Activated T-helper 1 cell treated with anti-CD3 and anti-CD28 coated beads, Interleukin-12 subunit alpha, Interleukin-12 subunit beta, Interleukin-2, Interleukin-4 antibody, amounts not matched to agents 30 ng/mL and 10 ng/mL and 1 ng/mL, durations not matched to agents 14 hours and 24 hours and 36 hours (primary cell): ENCODE measurements around the gene INPP5A. TPM values are rescaled to one million over a fixed set of nuclear protein-coding genes. Genes with fewer than 3 reads are reported as not detected.

Experiments used
- DNase-seq: peaks from one replicate; pipeline ENCODE4 v3.0.0; 2021; ENCODE audit warnings: low spot score
- H3K27ac Mint-ChIP-seq: one replicate; pipeline ENCODE4 v1.8.0; 2021; ENCODE audit warnings: mild to moderate bottlenecking, mixed read lengths
- H3K27me3 Mint-ChIP-seq: one replicate; pipeline ENCODE4 v1.8.0; 2022; ENCODE audit warnings: mild to moderate bottlenecking, moderate library complexity, mixed read lengths; ENCODE audit not compliant: insufficient read depth
- H3K36me3 Mint-ChIP-seq: one replicate; pipeline ENCODE4 v1.8.0; 2021; ENCODE audit warnings: low read depth, mixed read lengths
- H3K4me1 Mint-ChIP-seq: one replicate; pipeline ENCODE4 v1.8.0; 2021; ENCODE audit warnings: low read depth, mixed read lengths
- H3K4me3 Mint-ChIP-seq: one replicate; pipeline ENCODE4 v1.8.0; 2021; ENCODE audit warnings: mild to moderate bottlenecking, moderate library complexity, mixed read lengths
- H3K9me3 Mint-ChIP-seq: one replicate; pipeline ENCODE4 v1.8.0; 2021; ENCODE audit warnings: mixed read lengths
- intact Hi-C: fragments of 100-400 bp; cut with micrococcal nuclease; formaldehyde crosslinking; loops from one replicate; pipeline ENCODE4 v1.15.1; 2024
- total RNA-seq: library from RNA; stranded (reverse); gene quantifications from 2 replicates; pipeline ENCODE4 v1.2.3, GENCODE V29; 2022

The INPP5A gene
- total RNA-seq, 1 donor from 2014 or later: 13.4 TPM

- Mint-ChIP-seq H3K27ac (no peak overlapping the region), H3K9me3 (peaks cover 18% of the 10 kb centered on the region), H3K4me1 (no peaks in the 10 kb centered on the region), H3K4me3 (no peak overlapping the region), H3K27me3 (no peaks in the 10 kb centered on the region), H3K36me3 (peaks cover 34% of the 10 kb centered on the region)
- intact Hi-C loops: no loop called here
- DNase-seq: no peak
Observed at GRCh38 chr10:132705943-132706342, 168.4 kb downstream of the INPP5A start.

GRCh38 chr10:132706701-132707100, 169.1 kb downstream of the INPP5A start:
- Mint-ChIP-seq H3K36me3 (peaks cover 34% of the 10 kb centered on the region), H3K27ac (no peak overlapping the region), H3K27me3 (no peaks in the 10 kb centered on the region), H3K4me1 (no peaks in the 10 kb centered on the region), H3K9me3 (peaks cover 18% of the 10 kb centered on the region), H3K4me3 (no peak overlapping the region)
- DNase-seq: no peak
- intact Hi-C loops: no loop called here

GRCh38 chr10:132707121-132707775, 169.7 kb downstream of the INPP5A start:
- peaks cover 18% of the 10 kb centered on the region for H3K9me3 Mint-ChIP-seq
- intact Hi-C loops: no loop called here
- no peak overlapping the region for H3K27ac Mint-ChIP-seq
- DNase-seq: no peak
- no peaks in the 10 kb centered on the region for H3K4me1 Mint-ChIP-seq
- H3K4me3 Mint-ChIP-seq: no peak overlapping the region
- H3K27me3 Mint-ChIP-seq: no peaks in the 10 kb centered on the region
- H3K36me3 Mint-ChIP-seq: peaks cover 33% of the 10 kb centered on the region

GRCh38 chr10:132707776-132708171, 170.2 kb downstream of the INPP5A start:
- intact Hi-C loops: no loop called here
- H3K4me3 Mint-ChIP-seq: no peak overlapping the region
- H3K36me3 Mint-ChIP-seq: peaks cover 36% of the 10 kb centered on the region
- H3K4me1 Mint-ChIP-seq: no peaks in the 10 kb centered on the region
- H3K9me3 Mint-ChIP-seq: peaks cover 21% of the 10 kb centered on the region
- DNase-seq: no peak
- no peaks in the 10 kb centered on the region for H3K27me3 Mint-ChIP-seq
- no peak overlapping the region for H3K27ac Mint-ChIP-seq

- H3K9me3 Mint-ChIP-seq: peaks cover 19% of the 10 kb centered on the region
- intact Hi-C loops: no loop called here
- peaks cover 38% of the 10 kb centered on the region for H3K36me3 Mint-ChIP-seq
- no peaks in the 10 kb centered on the region for H3K27me3 Mint-ChIP-seq
- no peak overlapping the region for H3K27ac Mint-ChIP-seq
- no peak for DNase-seq
- H3K4me1 Mint-ChIP-seq: no peaks in the 10 kb centered on the region
- no peak overlapping the region for H3K4me3 Mint-ChIP-seq
Observed at GRCh38 chr10:132708441-132708840, 170.9 kb downstream of the INPP5A start.

- DNase-seq: no peak
- Mint-ChIP-seq H3K36me3 (peaks cover 33% of the 10 kb centered on the region), H3K4me1 (no peaks in the 10 kb centered on the region), H3K27me3 (no peaks in the 10 kb centered on the region), H3K4me3 (no peak overlapping the region), H3K27ac (no peak overlapping the region), H3K9me3 (peaks cover 14% of the 10 kb centered on the region)
- intact Hi-C loops: no loop called here
Observed at GRCh38 chr10:132708936-132709335, 171.3 kb downstream of the INPP5A start.

- peaks cover 13% of the 10 kb centered on the region for H3K9me3 Mint-ChIP-seq
- H3K27ac Mint-ChIP-seq: no peak overlapping the region
- intact Hi-C loops: no loop called here
- no peak overlapping the region for H3K4me3 Mint-ChIP-seq
- DNase-seq: no peak
- no peaks in the 10 kb centered on the region for H3K27me3 Mint-ChIP-seq
- peaks cover 32% of the 10 kb centered on the region for H3K36me3 Mint-ChIP-seq
- H3K4me1 Mint-ChIP-seq: no peaks in the 10 kb centered on the region
Observed at GRCh38 chr10:132709471-132709951, 171.9 kb downstream of the INPP5A start.

GRCh38 chr10:132710036-132710686, 172.6 kb downstream of the INPP5A start:
- peaks cover 13% of the 10 kb centered on the region for H3K9me3 Mint-ChIP-seq
- no peak for DNase-seq
- peaks cover 32% of the 10 kb centered on the region for H3K36me3 Mint-ChIP-seq
- no peaks in the 10 kb centered on the region for H3K27me3 Mint-ChIP-seq
- no peak overlapping the region for H3K27ac Mint-ChIP-seq
- H3K4me3 Mint-ChIP-seq: no peak overlapping the region
- intact Hi-C loops: no loop called here
- no peaks in the 10 kb centered on the region for H3K4me1 Mint-ChIP-seq

GRCh38 chr10:132710746-132711612, 173.4 kb downstream of the INPP5A start:
- no peak overlapping the region for H3K27ac Mint-ChIP-seq
- DNase-seq: no peak
- no peaks in the 10 kb centered on the region for H3K4me1 Mint-ChIP-seq
- peaks cover 7% of the 10 kb centered on the region for H3K9me3 Mint-ChIP-seq
- intact Hi-C loops: no loop called here
- no peaks in the 10 kb centered on the region for H3K27me3 Mint-ChIP-seq
- H3K4me3 Mint-ChIP-seq: no peak overlapping the region
- peaks cover 26% of the 10 kb centered on the region for H3K36me3 Mint-ChIP-seq

GRCh38 chr10:132711613-132712121, 174.1 kb downstream of the INPP5A start:
- intact Hi-C loops: no loop called here
- no peak overlapping the region for H3K27ac Mint-ChIP-seq
- no peaks in the 10 kb centered on the region for H3K4me1 Mint-ChIP-seq
- H3K4me3 Mint-ChIP-seq: no peak overlapping the region
- no peaks in the 10 kb centered on the region for H3K27me3 Mint-ChIP-seq
- DNase-seq: no peak
- H3K9me3 Mint-ChIP-seq: peaks cover 4% of the 10 kb centered on the region
- peaks cover 19% of the 10 kb centered on the region for H3K36me3 Mint-ChIP-seq

- Mint-ChIP-seq H3K4me3 (no peak overlapping the region), H3K9me3 (peaks cover 4% of the 10 kb centered on the region), H3K4me1 (no peaks in the 10 kb centered on the region), H3K27me3 (no peaks in the 10 kb centered on the region), H3K27ac (no peak overlapping the region), H3K36me3 (peaks cover 17% of the 10 kb centered on the region)
- intact Hi-C loops: no loop called here
- no peak for DNase-seq
Observed at GRCh38 chr10:132712291-132712690, 174.7 kb downstream of the INPP5A start.

- Mint-ChIP-seq H3K36me3 (peaks cover 17% of the 10 kb centered on the region), H3K27ac (no peak overlapping the region), H3K4me1 (no peaks in the 10 kb centered on the region), H3K27me3 (no peaks in the 10 kb centered on the region), H3K9me3 (peaks cover 4% of the 10 kb centered on the region), H3K4me3 (no peak overlapping the region)
- intact Hi-C loops: no loop called here
- no peak for DNase-seq
Observed at GRCh38 chr10:132712743-132713142, 175.2 kb downstream of the INPP5A start.
